HCT116 (cell line): ENCODE data around the gene AGPAT3. TPM values are rescaled to one million over a fixed set of nuclear protein-coding genes. Genes with fewer than 3 reads are reported as not detected.
A peak's percentile ranks its signal among the peaks of the same experiment; 100 is the strongest.

Experiments
- ATAC-seq: fragments of 200-7000 bp; cut with Tn5 transposase; 2 replicates; pipeline ENCODE4 v1.9.1; 2020; ENCODE audit warnings: mild to moderate bottlenecking, moderate library complexity
- BruUV-seq: library from RNA; stranded (reverse); fragments of 400-500 nt; replicated peaks from 2 replicates; lab custom pipeline; 2021; lab: Mats Ljungman, UMichigan
- CTCF ChIA-PET: fragments of 300-600 bp; sonication (Branson Sonifier 250); formaldehyde crosslinking; loops from one replicate; lab custom pipeline; 2021; ENCODE audit warnings: antibody characterized with exemption; lab: Charles Lee
- POLR2A ChIA-PET: fragments of 300-600, 350-600 bp; sonication (Branson Sonifier 250); formaldehyde crosslinking; loops from one replicate; lab custom pipeline; 2021; ENCODE audit warnings: antibody characterized with exemption; lab: Charles Lee
- RAD21 ChIA-PET, 2 experiments: fragments of 300-600 bp; sonication (Branson Sonifier 250); formaldehyde crosslinking; loops; one replicate each; lab custom pipeline; 2023; ENCODE audit warnings: low total read pairs in 2 of 2; ENCODE audit not compliant: uncharacterized antibody in 2 of 2, unreplicated experiment in 2 of 2, low non-redundant PET in 1 of 2; lab: Charles Lee
- DNase-seq: peaks from one replicate; pipeline ENCODE4 v3.0.0-alpha.2; 2010; ENCODE audit warnings: low read depth, low spot score
- H2AFZ ChIP-seq: fragments of 200-600 bp; shearing (Covaris generic), sonication (generic); 2 replicates; pipeline ENCODE4 v1.6.1; 2017; ENCODE audit warnings: low read depth, mixed run types, mixed read lengths, antibody characterized with exemption, low read length; ENCODE audit not compliant: poor library complexity, severe bottlenecking
- H3K27ac ChIP-seq: 2 replicates; pipeline ENCODE4 v1.5.1; 2012; ENCODE audit warnings: low read depth, low read length
- H3K27me3 ChIP-seq: fragments of 200-600 bp; sonication (generic); 2 replicates; pipeline ENCODE4 v1.6.1; 2016; ENCODE audit warnings: mixed run types, low read length, mixed read lengths; ENCODE audit not compliant: insufficient read depth
- H3K36me3 ChIP-seq, 2 experiments: fragments of 200-500 bp in 1 of 2; fragments of 200-600 bp in 1 of 2; sonication (Bioruptor generic) in 1 of 2; sonication (generic) in 1 of 2; 2 replicates each; pipeline versions ENCODE4 v1.5.1 to v1.6.1; 2014 to 2016; ENCODE audit warnings: low read length in 2 of 2, inconsistent platforms in 1 of 2, mixed read lengths in 1 of 2, mixed run types in 1 of 2; ENCODE audit not compliant: insufficient read depth in 2 of 2, control insufficient read depth in 1 of 2
- H3K4me1 ChIP-seq, 2 experiments: fragments of 200-600 bp in 1 of 2; sonication (generic) in 1 of 2; 2 replicates each; pipeline versions ENCODE4 v1.5.1 to v1.6.1; 2012 to 2017; ENCODE audit warnings: low read length in 2 of 2, inconsistent platforms in 1 of 2, mild to moderate bottlenecking in 1 of 2, mixed read lengths in 1 of 2, mixed run types in 1 of 2, moderate library complexity in 1 of 2; ENCODE audit not compliant: insufficient read depth in 2 of 2, control insufficient read depth in 1 of 2
- H3K4me2 ChIP-seq: fragments of 200-600 bp; sonication (generic); 2 replicates; pipeline ENCODE4 v1.6.1; 2017; ENCODE audit warnings: mixed run types, low read length, mixed read lengths
- H3K4me3 ChIP-seq, 2 experiments: fragments of 200-600 bp in 1 of 2; sonication (generic) in 1 of 2; replicated peaks in 1 of 2; 2 replicates each; pipeline ENCODE4 v1.5.1; 2011 to 2016; ENCODE audit warnings: low read length in 2 of 2, control low read depth in 1 of 2, low read depth in 1 of 2, mild to moderate bottlenecking in 1 of 2, mixed read lengths in 1 of 2, mixed run types in 1 of 2
- H3K79me2 ChIP-seq: fragments of 200-600 bp; sonication (generic); 2 replicates; pipeline ENCODE4 v1.6.1; 2017; ENCODE audit warnings: mild to moderate bottlenecking, mixed run types, low read length, moderate library complexity, mixed read lengths; ENCODE audit not compliant: insufficient read depth
- H3K9ac ChIP-seq: fragments of 200-600 bp; sonication (generic); 2 replicates; pipeline ENCODE4 v1.6.1; 2016; ENCODE audit warnings: low read length, mixed read lengths
- H3K9me2 ChIP-seq: fragments of 200-600 bp; sonication (generic), shearing (Covaris generic); 2 replicates; pipeline ENCODE4 v1.6.1; 2017; ENCODE audit warnings: mixed run types, mild to moderate bottlenecking, moderate library complexity; ENCODE audit not compliant: insufficient read depth
- H3K9me3 ChIP-seq, 2 experiments: fragments of 200-500 bp in 1 of 2; fragments of 200-600 bp in 1 of 2; sonication (Bioruptor generic) in 1 of 2; sonication (generic) in 1 of 2; 2 replicates each; pipeline ENCODE4 v1.6.1; 2014 to 2017; ENCODE audit warnings: low read length in 2 of 2, mixed read lengths in 2 of 2, inconsistent platforms in 1 of 2, low read depth in 1 of 2, mild to moderate bottlenecking in 1 of 2, mixed run types in 1 of 2, moderate library complexity in 1 of 2; ENCODE audit not compliant: control insufficient read depth in 1 of 2, insufficient read depth in 1 of 2
- H4K20me1 ChIP-seq: fragments of 200-600 bp; sonication (generic), shearing (Covaris generic); 2 replicates; pipeline ENCODE4 v1.6.1; 2017; ENCODE audit warnings: mixed run types, mild to moderate bottlenecking, moderate library complexity; ENCODE audit not compliant: insufficient read depth
- ATF3 ChIP-seq: IDR thresholded peaks from 2 replicates; pipeline ENCODE4 v1.6.1; 2012
- CEBPB ChIP-seq: IDR thresholded peaks from 2 replicates; pipeline ENCODE4 v1.6.1; 2012; ENCODE audit warnings: low read depth
- EGR1 ChIP-seq: IDR thresholded peaks from 2 replicates; pipeline ENCODE4 v1.6.1; 2012; ENCODE audit warnings: low read depth
- ELF1 ChIP-seq: IDR thresholded peaks from 2 replicates; pipeline ENCODE4 v1.6.1; 2012; ENCODE audit warnings: low read depth, borderline replicate concordance
- FOSL1 ChIP-seq: IDR thresholded peaks from 2 replicates; pipeline ENCODE4 v1.6.1; 2012; ENCODE audit warnings: low read depth
- JUND ChIP-seq: IDR thresholded peaks from 2 replicates; pipeline ENCODE4 v1.6.1; 2012
- MAX ChIP-seq: IDR thresholded peaks from 2 replicates; pipeline ENCODE4 v1.6.1; 2012
- REST ChIP-seq: IDR thresholded peaks from 2 replicates; pipeline ENCODE4 v1.6.1; 2012; ENCODE audit warnings: low read depth
- SIN3A ChIP-seq: IDR thresholded peaks from 2 replicates; pipeline ENCODE4 v1.6.1; 2012; ENCODE audit warnings: low read depth
- SP1 ChIP-seq: IDR thresholded peaks from 2 replicates; pipeline ENCODE4 v1.6.1; 2012; ENCODE audit warnings: low read depth
- YY1 ChIP-seq: IDR thresholded peaks from 2 replicates; pipeline ENCODE4 v1.6.1; 2011; ENCODE audit warnings: low read length, low read depth, moderate library complexity, mild to moderate bottlenecking; ENCODE audit not compliant: insufficient replicate concordance; ENCODE audit errors: extremely low read depth
- ZFX ChIP-seq: fragments of 450-650 bp; IDR thresholded peaks from 2 replicates; pipeline ENCODE4 v1.6.1; 2017
- ZNF274 ChIP-seq: fragments of 200-500 bp; sonication (Bioruptor generic); IDR thresholded peaks from 2 replicates; pipeline ENCODE4 v1.6.1; 2014; ENCODE audit warnings: mild to moderate bottlenecking, low read depth, low read length, inconsistent platforms
- intact Hi-C: fragments of 100-400 bp; cut with micrococcal nuclease; formaldehyde crosslinking; loops from 2 replicates; pipeline ENCODE4 v1.10.0; 2022
- total RNA-seq: library from RNA; stranded (reverse); gene quantifications from one replicate; pipeline ENCODE4 v1.2.1, GENCODE V29; 2021; ENCODE audit not compliant: unreplicated experiment

The AGPAT3 gene
- total RNA-seq, 1 experiment from 2014 or later = 54.1 TPM

GRCh38 chr21:43879348-43880110 lies 14.5 kb downstream of the AGPAT3 start:
- Histone ChIP-seq H3K4me2 (peak overlapping the region; percentile 70), H3K79me2 (peaks cover 16% of the 10 kb centered on the region)
- no peak for DNase-seq

More at GRCh38 chr21:43879348-43880110, 14.5 kb downstream of the AGPAT3 start:
- Histone ChIP-seq H3K9me2 (no peaks in the 10 kb centered on the region), H3K27ac (peak overlapping the region; percentile 45), H3K36me3 (no peaks in the 10 kb centered on the region), H3K4me1 (peaks cover 40 to 60% of the 10 kb centered on the region in 2 experiments), H3K27me3 (no peaks in the 10 kb centered on the region), H2AFZ (no peak overlapping the region), H4K20me1 (0 out of 2 replicates have a peak, but pooled peaks cover 3% of the 10 kb centered on the region), H3K9me3 (no peaks in the 10 kb centered on the region), H3K9ac (no peak overlapping the region), H3K4me3 (peak overlapping the region in 1 of 2 experiments; percentile 8; a peak in 1 of 4 replicates)
- ChIA-PET RAD21 (interaction anchor here in 1 of 2 experiments (1.2 kb wide), 1 partner anchor 39 kb away, joined by 3 read pairs; no protein-coding TSS in a partner anchor), CTCF (interaction anchor here (0.8 kb wide), 1 partner anchor 59 kb away, joined by 3 read pairs; no protein-coding TSS in a partner anchor), POLR2A (interaction anchor here (0.9 to 1.7 kb wide), 2 partner anchors 16 to 151 kb away, joined by 5 read pairs; no protein-coding TSS in a partner anchor)
- TF ChIP-seq ELF1 (no peak), YY1 (no peak), SIN3A (no peak), JUND (no peak), ZNF274 (no peak), ATF3 (no peak), FOSL1 (no peak), EGR1 (no peak), MAX (no peak), CEBPB (no peak), ZFX (no peak), REST (no peak), SP1 (no peak)
- intact Hi-C loops = no loop called here
- BruUV-seq = no TSS peak
- peak; percentile 5 for ATAC-seq
